Neural progenitor cell (in vitro differentiated cells): Measurements from ENCODE around the gene ZBED3.

Source experiments
- CTCF ChIP-seq: fragments of 200-600 bp; sonication (generic); IDR thresholded peaks from 2 replicates; pipeline ENCODE4 v1.5.1; 2017; ENCODE audit warnings: antibody characterized with exemption, mild to moderate bottlenecking
- EZH2 ChIP-seq: fragments of 200-600 bp; sonication (generic); IDR thresholded peaks from 2 replicates; pipeline ENCODE4 v1.6.1; 2017; ENCODE audit warnings: antibody characterized with exemption, mild to moderate bottlenecking, moderate library complexity
- EZH2phosphoT487 ChIP-seq: fragments of 200-600 bp; sonication (generic); IDR thresholded peaks from 2 replicates; pipeline ENCODE4 v1.6.1; 2017; ENCODE audit warnings: antibody characterized with exemption

GRCh38 chr5:77101298-77101697 is 14.2 kb upstream of the ZBED3 start:
- TF ChIP-seq EZH2 = no peak
- no peak for TF ChIP-seq CTCF
- TF ChIP-seq EZH2phosphoT487 = no peak
